Kidney glomerular epithelial cell (primary cell): Measurements from ENCODE around the gene ABCD3.
A peak's percentile ranks its signal among the peaks of the same experiment; 100 is the strongest.

Experiments
- DNase-seq: peaks from one replicate; lab custom pipeline; 2025; lab: John Stamatoyannopoulos, UW

The ABCD3 gene

DNA sequence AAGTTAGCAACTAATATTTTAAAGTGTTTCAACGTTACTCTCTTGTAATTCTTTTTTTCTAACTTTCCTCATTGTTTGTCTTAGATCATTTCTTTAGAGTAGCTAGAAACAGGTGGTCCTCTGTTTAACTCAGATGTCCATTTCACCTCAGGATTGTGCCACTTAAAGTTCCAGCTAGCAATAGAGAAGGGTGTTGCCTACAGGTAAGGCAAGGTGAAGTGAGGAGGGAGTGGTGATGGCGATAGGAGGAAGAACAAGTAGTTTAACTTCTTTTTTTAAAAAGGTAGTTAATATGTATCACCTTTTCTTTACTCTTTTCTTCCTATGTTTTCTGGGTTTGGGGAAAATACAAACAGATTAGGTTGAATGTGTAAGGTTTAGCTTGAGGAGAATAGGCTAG lies 44.4 kb downstream of the ABCD3 start:
- DNase-seq, result no peak

- no peak for DNase-seq
Observed at GRCh38 chr1:94463056-94463764, 45.0 kb downstream of the ABCD3 start.

- DNase-seq, result peak; percentile 66
Observed at GRCh38 chr1:94463765-94464330, 45.7 kb downstream of the ABCD3 start.

DNA sequence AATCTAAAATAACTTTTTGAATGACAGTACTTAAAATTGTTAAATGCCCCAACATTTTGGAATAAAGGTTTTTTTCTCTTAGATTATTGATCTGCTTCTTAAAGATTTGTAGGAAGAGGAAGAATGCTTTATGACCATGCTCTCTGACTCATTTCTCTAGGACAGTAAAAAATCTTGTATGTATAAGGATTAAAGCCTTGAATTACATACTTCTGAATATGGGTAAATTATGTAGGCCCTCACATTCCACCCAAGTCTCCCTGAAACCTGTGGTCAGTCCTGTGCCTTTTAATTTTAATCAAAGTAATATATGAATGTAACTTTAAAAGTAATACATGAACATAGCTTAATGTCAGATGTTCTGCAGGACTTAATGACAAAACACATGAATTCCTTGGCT lies 50.5 kb downstream of the ABCD3 start:
- no peak for DNase-seq

- no peak for DNase-seq
Observed at GRCh38 chr1:94471271-94471670, 53.1 kb downstream of the ABCD3 start.

DNA sequence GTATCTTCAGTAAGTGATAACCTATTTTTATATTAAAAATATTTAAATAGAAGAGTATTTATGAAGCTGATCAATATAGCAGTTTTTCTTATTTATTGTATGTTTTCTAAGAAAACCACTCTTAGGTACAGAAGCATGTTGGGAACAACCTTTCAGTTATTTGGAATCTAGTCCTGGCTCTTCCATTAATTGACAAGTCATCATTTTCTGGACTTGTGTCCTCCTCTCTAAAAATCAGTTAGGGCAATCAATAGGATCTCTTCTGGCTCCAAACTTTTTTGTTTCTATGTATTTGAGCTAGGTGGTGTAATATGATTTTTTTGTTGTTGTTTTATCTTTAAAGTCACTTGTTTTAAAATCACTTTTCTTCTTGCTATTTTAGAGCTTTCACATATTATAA lies 57.0 kb downstream of the ABCD3 start:
- DNase-seq, result no peak

GRCh38 chr1:94479682-94480081 lies 61.5 kb downstream of the ABCD3 start:
- DNase-seq, result no peak

GRCh38 chr1:94481473-94481933 lies 63.3 kb downstream of the ABCD3 start:
- peak; percentile 57 for DNase-seq

- DNase-seq, result no peak
Observed at GRCh38 chr1:94486990-94487389, 68.8 kb downstream of the ABCD3 start.

DNA sequence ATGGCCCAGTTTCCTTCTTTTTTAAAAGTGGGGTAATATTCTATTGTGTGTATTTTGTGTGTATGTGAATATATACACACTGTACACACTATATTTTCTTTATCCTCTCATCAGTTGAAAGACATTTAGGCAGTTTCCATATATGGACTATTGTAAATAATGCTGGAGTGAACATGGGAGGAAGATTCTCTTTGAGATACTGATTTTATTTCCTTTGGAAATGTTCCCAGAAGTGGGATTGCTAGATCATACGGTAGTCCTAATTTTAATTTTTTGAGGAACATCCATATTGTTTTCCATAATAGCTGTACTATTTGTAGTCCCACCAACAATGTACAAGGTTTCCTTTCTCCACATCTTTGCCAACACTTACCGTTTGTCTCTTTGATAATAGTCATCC lies 72.4 kb downstream of the ABCD3 start:
- no peak for DNase-seq

GRCh38 chr1:94496076-94496755 lies 78.0 kb downstream of the ABCD3 start:
- no peak for DNase-seq

- no peak for DNase-seq
Observed at GRCh38 chr1:94501426-94501825, 83.2 kb downstream of the ABCD3 start.

GRCh38 chr1:94501935-94502334 lies 83.7 kb downstream of the ABCD3 start:
- DNase-seq, result no peak

- DNase-seq, result no peak
Observed at GRCh38 chr1:94503153-94503552, 85.0 kb downstream of the ABCD3 start.

- DNase-seq, result no peak
Observed at GRCh38 chr1:94504601-94505000, 86.4 kb downstream of the ABCD3 start.

DNA sequence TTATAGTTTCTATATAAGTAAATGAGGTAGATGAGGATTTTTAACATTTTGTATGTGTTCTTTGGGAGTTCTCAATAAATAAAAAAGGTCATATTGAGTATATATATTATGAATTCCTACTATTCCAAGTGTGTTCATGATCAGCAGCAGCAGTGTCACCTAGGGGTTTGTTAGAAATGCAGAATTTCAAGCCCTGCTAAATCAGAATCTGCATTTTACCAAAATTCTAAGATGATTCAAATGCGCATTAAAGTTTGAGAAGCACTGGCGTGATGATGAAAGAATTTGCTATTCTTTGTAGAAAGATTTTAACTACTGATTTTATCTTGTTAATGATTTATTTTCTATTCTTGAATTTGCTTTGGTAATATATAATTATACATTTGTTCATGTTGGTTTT lies 94.6 kb downstream of the ABCD3 start:
- no peak for DNase-seq

GRCh38 chr1:94514095-94514727 lies 96.0 kb downstream of the ABCD3 start:
- no peak for DNase-seq

- no peak for DNase-seq
Observed at GRCh38 chr1:94515296-94515947, 97.2 kb downstream of the ABCD3 start.

DNA sequence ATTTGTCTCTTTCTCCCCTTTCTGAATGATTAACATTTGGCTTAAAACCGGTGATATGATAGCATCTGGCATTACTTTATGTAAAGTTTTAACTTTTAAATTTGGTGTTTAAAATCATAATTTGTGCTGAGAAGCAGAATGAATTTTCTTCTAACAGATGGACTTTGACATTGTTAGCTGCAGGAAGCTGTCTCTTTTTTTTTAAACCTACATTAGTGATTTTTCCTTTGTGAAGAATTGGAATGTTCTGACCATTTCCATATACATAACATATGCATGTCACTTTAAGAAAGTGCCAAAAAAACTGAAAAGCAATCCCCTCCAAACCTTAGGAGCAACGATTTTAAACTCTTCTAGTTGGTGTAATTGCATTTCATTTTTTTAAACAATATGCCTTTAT lies 101.2 kb downstream of the ABCD3 start:
- no peak for DNase-seq

- DNase-seq, result peak; percentile 33
Observed at GRCh38 chr1:94522304-94522703, 104.1 kb downstream of the ABCD3 start.

- no peak for DNase-seq
Observed at GRCh38 chr1:94524531-94524930, 106.3 kb downstream of the ABCD3 start.
